Raji (cell line): ENCODE data around the gene TNFAIP8L3.

Experiments
- POLR2A ChIP-seq: IDR thresholded peaks from 2 replicates; pipeline ENCODE4 v1.6.1; 2011; ENCODE audit warnings: low read depth, low read length, control low read depth; ENCODE audit not compliant: insufficient read depth

Gene TNFAIP8L3

DNA sequence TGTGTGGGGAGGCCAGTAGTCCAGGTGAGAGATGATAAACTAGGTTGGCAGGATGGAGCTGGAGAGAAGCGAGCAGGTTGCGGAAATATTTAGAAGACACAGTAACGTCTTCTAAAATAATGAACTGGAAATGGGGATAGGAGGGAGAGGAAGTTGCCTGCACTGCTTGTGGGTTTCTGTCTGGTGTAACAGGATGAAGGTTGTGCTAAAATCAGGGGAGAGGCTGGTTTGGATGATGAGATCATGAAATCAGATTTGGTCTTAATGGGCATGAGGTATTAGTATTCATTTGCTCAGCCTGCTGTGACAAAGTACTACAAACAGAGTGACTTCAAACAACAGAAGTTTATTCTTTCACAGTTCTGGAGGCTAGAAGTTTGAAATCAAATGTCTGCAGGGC lies 32.1 kb upstream of the TNFAIP8L3 start:
- TF ChIP-seq POLR2A, result no peak

DNA sequence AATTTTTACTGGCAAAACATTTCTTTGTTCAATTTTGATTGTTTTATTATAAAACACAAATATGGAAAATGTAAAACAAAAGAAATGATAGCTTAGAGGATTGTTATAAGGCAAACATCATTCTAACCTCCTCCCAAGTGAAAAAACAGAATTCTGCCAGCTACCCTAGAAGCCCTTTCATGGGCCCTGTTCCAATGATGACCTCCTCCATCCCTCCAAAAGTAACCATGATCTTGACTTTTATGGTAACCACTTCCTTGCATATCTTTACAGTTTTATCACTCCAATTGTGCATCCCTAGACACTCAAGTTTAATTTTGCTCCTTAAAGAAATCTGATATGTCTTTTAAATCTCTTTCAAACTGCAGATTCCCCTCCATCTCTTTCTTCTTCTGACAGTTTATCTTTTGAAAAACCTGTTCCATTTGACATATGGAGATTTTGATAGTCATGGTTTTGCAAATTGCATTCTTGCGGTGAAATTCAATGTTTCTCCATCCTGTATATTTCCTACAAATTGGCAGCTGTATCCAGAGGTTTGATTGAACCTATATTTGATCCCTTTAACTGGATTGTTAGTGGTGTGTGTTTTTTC lies 27.0 kb upstream of the TNFAIP8L3 start:
- no peak for TF ChIP-seq POLR2A

DNA sequence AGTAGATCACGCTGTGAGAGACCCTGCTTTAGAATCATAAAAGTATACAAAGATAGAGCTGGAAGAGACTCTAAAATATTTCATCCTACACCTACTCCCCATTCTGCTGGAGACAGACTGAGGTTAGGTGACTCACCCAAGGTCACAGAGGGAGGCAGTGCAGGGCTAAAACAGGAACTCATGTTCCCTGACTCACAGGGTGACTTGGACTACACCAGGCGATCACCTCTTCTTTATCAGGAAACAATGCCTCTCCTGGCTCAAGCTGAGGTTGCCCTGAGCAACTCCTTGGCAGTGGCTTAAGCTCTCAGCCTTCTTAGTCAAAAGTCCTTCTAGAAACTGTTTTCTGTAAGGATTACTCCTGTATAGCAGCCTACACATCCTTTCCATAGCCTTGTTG lies 26.4 kb upstream of the TNFAIP8L3 start:
- no peak for TF ChIP-seq POLR2A

DNA sequence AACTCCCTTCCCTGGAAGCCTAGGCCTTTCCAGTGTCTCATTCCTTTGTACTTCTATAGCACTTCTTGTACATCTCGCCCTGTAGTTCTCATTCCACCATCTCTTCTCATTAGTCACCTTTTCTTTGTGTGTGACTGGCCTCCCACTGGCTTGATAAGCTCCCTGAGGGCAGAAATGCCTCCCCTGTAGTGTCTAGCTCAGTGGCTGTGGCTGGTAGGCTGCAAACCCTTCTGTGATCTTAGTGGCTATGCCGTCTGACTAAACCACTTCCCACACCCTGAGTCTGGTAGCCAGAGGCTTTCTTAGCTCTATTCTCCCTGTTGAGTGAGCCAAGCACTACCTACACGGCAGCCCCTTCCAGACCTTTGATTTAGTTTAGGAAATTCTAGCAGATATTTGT lies 24.4 kb upstream of the TNFAIP8L3 start:
- TF ChIP-seq POLR2A, result no peak

DNA sequence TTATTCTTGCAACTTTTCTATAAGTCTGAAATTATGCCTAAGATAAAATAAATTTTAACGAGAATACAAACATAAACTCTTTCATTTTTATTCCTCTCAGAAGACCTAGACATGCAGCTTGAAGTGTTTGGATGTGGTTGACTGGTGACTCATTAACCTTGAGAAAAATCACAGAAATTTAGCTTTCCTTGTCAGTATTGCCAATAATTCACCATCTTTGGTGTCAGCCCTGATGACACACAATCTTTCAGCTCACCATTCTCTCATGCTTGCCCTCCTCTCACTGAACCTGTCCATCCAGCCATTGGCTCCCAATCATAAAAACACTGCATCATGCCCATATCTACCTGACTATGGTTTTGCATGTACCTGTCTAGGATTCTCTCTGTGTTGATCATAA lies 22.6 kb upstream of the TNFAIP8L3 start:
- TF ChIP-seq POLR2A, result no peak

DNA sequence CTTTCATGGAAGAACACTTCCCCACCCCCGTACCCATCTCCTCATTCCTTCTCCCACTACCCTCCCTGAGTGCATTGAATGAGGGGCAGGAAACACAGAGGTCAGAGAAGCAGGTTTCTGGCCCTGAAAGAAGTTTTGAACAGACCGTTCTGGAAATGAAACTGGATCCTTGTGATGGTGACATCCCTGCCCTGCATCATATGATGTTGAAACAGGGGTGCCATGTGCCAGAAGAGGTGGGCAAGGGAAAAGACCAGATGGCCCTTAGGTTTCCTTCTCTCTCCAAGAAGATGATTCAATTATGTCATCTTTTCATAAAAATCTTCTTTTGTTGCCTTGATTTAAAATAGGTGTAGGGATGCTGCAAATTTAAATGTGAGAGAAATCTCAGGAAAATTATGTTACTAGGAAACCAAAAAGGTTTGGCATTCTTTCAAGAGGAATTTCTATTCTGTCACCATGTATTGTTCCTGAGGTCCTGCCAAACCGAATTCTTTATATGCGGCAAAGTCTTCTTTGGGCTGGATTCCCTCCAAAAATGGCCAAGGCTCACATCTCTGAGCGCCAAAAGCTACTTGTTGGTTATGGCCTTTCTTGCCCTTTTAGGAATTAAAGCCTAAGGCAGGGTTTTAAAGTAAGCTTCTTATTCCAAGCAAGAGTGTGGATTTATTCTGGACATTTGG lies 19.9 kb upstream of the TNFAIP8L3 start:
- TF ChIP-seq POLR2A, result no peak

DNA sequence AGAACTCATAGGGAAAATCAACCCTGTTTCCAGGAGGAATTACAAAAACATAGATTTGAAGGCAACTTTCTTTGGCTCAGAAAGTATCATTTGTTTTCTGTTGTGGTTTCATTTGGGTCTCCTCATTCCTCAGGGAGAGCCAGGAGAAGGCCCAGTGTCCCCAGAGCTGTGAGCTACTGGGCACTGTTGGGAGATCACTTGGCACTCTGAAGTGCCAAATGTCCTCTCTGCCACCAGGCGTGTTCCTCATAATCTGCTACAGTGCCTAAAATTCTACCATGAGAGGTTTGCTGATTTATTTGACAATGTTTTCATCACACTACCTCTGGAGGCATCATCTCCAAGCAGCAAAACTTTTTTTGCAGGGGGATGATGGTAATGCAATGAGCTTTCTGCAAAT lies 17.4 kb upstream of the TNFAIP8L3 start:
- no peak for TF ChIP-seq POLR2A

DNA sequence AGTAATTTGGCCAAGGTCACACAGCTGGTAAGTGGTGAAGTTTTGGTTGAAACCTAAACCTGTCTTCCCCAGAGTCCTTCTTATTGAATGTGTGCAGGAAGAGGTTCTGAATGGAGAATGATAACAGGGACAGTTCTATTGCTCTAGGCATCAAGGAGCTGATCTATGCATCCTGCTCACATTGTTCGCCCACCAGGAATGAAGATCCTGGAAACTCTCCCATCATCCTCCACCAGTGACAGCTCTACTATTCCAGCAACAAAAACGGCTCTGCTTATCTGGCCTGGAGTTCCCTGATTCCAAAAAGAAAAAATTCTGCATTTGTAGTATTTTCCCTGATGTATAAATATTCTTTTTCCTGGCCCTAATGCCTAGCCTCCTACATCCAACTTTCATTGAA lies 16.4 kb upstream of the TNFAIP8L3 start:
- TF ChIP-seq POLR2A, result no peak

DNA sequence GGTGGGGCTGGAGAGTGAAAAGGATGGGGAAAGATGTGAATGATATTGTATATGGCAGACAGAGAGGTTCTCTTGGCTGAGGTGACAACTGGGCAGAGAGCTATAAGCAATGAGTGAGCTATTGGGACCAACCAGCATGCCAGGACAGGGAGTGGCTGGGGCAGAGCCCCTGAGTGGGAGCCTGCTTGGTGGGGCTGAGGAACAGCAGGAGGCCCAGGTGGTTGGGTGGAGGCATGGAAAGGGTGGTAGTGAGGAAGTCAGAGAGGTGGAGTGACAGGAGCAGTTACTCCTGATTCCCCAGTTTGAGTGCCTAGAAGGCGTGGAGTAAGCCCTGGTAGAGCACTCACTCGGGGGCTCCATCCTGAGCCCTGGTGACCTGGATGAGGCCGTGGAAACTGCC lies 15.5 kb upstream of the TNFAIP8L3 start:
- no peak for TF ChIP-seq POLR2A

DNA sequence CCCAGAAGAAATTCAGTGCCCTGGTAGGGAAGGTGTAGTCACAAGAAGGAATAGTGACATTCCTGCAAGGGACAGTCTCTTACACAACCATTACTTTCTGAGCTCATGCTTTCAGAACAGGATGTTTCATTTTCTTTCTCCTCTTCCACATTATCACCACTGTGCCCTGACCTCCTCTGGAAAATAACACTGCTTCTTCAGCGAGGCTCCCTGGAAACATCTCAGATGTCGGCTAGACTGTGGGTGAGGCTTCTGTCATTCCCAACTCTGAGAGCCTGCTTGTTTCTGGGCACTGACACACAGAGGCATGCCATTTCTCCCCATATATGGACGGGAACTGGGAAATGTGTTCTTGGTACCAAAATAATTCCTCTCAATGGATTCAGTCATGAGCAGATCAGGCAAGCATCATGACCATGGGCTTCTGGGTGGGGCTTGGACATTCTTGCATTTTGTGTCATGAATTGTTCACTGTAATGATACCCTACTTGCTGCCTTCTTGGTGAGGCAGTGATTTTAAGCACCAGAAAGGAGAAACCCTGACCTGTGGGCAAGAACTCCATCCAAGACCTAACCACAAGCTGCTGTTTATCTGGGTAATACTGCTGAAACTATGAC lies 14.3 kb upstream of the TNFAIP8L3 start:
- TF ChIP-seq POLR2A, result no peak

DNA sequence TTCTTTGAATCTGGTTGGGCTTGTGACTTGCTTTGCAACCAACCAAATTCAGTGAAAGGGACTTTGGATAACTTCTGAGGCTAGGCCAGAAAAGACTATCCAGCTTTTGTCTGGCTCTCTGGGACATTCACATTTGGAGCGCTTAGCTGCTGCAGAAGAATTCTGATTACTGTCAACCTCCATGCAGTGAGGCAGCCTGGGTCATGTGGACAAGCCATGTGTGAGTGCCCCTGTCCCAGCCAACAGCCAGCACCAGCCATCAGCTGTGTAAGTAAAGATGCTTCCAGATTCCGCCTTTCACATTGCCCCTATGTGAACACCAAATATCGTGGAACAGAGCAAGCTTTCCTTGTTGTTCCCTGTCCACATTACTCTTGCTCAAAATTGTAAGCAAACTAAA lies 12.9 kb upstream of the TNFAIP8L3 start:
- no peak for TF ChIP-seq POLR2A

DNA sequence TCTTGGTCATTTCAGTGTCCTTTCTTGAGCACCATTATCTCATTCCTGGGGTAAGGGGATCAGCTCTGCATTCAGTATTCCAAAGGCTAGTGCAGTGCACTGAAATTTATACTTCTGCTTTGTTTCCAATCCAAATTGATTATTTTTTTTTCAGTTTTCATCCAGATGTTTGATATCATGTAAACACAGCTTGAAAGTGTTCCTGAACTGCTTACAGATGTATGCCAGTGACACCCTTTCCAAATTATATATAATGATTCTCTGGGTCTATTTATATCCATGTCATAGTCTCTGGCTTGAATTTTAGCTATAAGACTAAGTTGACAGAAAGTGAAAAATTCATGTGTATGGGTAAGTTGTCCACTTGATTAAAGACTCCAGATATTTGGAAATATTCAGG lies 11.8 kb upstream of the TNFAIP8L3 start:
- TF ChIP-seq POLR2A, result no peak

DNA sequence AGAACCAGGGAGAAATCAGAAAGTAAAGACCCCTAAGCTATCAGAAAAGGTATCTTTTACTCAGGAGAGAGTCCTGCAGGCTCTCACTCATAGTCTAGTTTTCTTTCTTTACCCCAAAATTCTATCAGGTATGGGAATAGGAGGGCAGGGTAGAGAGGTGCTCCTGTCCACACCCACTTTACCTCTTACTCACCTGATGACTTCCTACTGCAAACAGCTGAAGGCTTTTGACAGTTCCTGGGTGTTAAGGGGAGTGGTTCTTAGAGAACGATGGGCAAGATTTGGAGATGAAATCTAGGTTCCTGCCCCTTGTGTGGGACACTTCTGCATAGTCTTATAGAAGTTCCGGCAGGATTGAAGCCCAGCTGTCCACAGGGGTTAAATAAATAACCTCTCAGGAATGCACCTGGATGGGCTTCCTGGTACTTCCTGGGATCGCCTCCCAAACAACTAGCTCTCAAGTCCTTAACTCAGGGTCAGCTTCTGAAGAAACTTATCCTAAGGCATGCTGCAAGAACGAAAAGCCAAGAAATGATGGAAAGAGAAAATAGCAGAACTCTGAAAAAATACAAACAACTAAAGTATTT lies 10.8 kb upstream of the TNFAIP8L3 start:
- TF ChIP-seq POLR2A, result no peak

DNA sequence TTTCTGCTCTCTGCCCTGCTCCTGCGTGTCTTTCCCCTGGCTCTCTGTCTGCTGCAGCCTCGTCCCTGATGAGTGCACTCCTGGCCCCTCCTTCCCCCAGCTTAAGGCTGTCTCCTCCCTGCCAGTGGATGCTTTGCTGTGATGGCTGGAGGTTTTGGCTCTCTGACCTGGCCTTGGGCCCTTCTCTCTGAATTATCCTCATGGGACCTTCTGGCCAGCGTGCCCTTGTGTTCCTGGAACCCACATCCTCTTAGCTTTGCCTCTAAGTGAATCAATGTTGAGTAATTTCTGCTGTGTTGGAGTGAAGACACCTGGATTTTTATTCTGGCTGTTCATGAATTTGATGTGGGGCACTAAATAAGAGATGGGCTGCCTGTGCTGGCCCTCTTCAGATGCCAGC lies 9.8 kb upstream of the TNFAIP8L3 start:
- TF ChIP-seq POLR2A, result no peak

DNA sequence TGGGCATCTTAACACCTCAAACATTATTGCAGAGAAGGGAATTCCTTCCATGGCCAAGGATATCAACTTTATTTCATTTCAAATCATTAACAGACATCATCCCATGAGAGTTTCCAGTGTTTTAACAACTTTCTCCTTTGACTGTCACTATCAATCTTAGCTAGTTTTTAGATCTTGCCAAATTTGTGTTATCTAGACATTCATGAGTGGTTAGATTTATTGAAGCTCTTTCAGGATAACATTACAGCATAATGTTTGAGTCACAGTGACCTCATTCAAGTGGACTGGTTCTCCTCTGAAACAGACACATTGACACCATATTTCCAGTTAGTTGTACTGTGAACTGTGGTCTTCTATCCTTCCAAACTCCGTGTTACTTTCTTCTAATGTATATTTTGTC lies 8.6 kb upstream of the TNFAIP8L3 start:
- no peak for TF ChIP-seq POLR2A

DNA sequence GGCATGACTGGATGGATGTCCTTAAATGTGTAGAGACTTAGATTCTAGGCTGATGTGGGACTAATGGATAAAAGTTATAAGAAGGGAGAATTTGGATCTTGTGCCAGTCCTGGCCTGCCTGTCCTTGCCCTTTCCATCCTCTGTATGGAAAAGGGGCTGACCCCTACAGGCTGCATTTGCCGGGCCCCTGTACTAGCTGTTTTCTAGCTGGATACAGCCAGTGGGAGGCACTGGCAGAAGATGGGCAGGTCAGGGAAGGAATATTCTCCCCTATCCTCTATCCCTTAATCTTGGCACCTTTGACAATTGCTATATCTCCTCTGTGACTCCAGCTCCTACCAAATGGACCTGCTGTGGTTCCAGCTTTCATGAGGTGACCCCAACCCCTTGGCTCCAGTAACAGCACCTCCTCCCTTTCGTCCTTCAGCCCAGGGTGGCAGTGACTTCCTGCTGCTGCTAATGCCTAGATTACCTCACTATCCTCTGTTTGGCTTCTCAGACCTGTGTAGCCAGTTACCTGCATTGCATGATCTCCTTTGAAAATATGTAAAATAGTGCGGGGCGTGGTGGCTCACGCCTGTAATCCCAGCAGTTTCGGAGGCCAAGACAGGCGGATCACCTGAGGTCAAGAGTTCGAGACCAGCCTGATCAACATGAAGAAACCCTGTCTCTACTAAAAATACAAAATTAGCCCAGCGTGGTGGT lies 6.2 kb upstream of the TNFAIP8L3 start:
- no peak for TF ChIP-seq POLR2A
